HG03045 (cell line): ENCODE data around the gene SCAMP2.

Experiments used
- ATAC-seq: cut with Tn5 transposase; IDR thresholded peaks from one replicate; pipeline ENCODE4 v1.9.1; 2021; ENCODE audit warnings: mild to moderate bottlenecking, moderate library complexity; ENCODE audit not compliant: unreplicated experiment

SCAMP2 gene

DNA sequence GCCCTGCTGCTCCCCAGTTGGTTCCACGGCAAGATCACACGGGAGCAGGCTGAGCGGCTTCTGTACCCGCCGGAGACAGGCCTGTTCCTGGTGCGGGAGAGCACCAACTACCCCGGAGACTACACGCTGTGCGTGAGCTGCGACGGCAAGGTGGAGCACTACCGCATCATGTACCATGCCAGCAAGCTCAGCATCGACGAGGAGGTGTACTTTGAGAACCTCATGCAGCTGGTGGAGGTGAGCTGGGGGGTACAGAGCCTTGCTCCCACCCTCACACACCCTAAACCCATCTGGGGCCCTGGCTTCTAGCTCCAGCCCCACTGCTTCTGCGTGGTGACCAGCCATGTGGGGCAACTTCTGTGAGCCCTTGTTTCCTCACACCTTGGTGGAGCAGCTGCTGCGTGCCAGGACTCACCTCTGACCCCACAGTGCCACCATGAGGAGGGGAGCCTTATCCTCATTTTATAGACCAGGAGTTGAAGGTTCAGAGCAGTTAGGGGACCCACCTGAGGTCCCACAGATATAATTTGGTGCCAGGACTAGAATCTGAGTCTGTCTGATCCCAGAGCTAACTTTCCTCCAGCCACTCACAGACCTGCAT, 73.8 kb downstream of the SCAMP2 start:
- ATAC-seq = no peak

DNA sequence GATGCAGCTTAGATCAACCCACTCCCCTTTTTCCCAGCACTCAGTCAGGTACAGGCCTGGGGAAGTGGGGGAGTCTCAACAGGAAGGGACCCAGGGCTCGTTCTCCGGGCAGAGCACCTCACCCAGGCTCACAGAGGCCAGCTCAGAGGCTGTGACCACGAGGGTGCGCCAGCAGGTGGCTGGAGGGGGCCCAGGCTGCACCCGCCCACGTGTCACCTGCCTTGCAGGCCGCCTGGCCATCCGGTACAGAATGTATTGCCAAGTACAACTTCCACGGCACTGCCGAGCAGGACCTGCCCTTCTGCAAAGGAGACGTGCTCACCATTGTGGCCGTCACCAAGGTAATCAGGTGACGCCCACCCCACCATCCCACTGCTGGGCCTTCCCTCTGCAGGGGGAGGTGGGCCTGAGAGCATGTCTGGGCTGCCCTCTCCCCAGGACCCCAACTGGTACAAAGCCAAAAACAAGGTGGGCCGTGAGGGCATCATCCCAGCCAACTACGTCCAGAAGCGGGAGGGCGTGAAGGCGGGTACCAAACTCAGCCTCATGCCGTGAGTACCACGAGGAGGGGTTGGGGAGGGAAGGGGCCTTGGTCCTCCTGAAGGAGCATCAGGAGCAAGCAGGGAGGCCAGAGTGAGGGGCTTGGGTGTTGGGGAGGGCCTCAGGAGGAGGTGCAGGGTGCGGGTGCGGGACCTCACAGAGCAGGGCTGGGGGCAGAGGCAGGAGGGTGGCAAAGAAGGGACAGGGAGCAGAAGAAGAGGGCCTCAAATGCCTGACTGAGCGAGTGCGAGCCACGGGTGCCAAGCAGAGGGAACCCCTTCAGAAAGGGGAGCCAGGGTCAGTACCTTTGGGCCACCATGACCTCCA, 74.5 kb downstream of the SCAMP2 start:
- ATAC-seq = no peak

DNA sequence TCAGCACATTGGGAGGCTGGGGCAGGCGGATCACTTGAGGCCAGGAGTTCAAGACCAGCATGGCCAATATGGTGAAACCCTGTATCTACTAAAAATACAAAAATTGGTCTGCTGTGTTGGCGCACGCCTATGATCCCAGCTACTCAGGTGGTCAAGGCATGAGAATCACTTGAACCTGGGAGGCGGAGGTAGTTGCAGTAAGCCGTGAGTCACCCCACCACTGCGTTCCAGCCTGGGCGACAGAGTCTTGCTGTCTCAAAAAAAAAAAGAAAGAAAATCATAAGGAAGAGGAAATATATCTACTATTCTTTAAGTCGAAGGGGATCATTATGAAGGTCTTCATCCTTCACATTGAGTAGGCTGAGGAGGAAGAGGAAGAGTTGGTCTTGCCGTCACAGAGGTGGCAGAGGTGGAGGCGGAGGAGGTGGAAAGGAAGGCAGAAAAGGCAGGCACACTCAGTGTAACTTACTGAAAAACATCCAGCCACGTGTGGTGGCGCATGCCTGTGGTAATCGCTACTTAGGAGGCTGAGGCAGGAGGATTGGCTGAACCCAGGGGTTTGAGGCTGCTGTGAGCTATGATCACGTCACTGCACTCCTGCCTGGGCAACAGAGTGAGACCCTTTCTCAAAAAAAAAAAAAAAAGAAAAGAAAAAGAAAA, 77.1 kb downstream of the SCAMP2 start:
- no peak for ATAC-seq

GRCh38 chr15:74794970-74795349, 78.2 kb downstream of the SCAMP2 start:
- ATAC-seq = no peak

DNA sequence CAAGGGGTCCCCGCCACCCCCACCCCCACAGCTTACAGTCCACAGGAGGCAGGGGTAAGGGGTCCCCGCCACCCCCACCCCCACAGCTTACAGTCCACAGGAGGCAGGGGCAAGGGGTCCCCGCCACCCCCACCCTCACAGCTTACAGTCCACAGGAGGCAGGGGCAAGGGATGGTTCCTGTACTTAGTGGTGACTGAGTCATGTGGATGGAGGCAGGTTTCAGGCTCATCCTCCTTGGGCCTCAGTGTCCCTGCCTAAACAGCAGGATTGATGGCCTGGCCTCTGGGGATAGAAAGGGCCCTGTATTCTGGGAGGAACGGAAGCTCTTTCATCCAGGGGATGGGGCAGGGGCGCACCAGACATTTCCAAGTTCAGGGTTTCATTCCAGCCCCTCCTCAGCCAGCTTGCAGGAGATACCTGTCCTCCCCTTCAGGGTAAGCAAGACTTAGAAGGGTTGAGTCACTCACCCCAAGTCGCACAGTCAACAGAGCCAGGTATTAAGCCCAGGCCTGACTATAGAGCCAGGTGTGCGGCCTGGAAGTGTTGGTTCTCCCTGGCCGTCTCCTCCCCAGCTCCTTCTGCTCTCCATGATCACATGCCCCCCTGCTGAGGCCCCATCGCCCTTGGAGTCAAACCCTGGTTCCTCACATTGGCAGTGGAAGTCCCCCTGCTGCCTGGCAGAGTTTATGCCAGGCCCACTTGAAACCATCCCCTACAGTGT, 78.8 kb downstream of the SCAMP2 start:
- ATAC-seq = no peak
